DND-41 (cell line): ENCODE results near the gene PEX7.

Experiments
- ATAC-seq: fragments of 200-7000 bp; cut with Tn5 transposase; 3 replicates; pipeline ENCODE4 v1.9.1; 2021; ENCODE audit warnings: low read depth; ENCODE audit not compliant: insufficient read depth
- DNase-seq: peaks from one replicate; pipeline ENCODE4 v3.0.0-alpha.2; 2020
- H2AFZ ChIP-seq: 2 replicates; pipeline ENCODE4 v1.6.0; 2012; ENCODE audit warnings: low read depth, low read length
- H3K27ac ChIP-seq: 2 replicates; pipeline ENCODE4 v1.5.1; 2012; ENCODE audit warnings: low read length, inconsistent platforms
- H3K27me3 ChIP-seq: fragments of 200-600 bp; sonication (generic); 2 replicates; pipeline ENCODE4 v1.6.0; 2012; ENCODE audit warnings: low read length, mild to moderate bottlenecking, inconsistent platforms; ENCODE audit not compliant: insufficient read depth, poor library complexity
- H3K36me3 ChIP-seq: 2 replicates; pipeline ENCODE4 v1.5.1; 2012; ENCODE audit warnings: low read length, inconsistent platforms; ENCODE audit not compliant: insufficient read depth
- H3K4me1 ChIP-seq: 2 replicates; pipeline ENCODE4 v1.5.1; 2012; ENCODE audit warnings: mild to moderate bottlenecking, low read length; ENCODE audit not compliant: insufficient read depth
- H3K4me2 ChIP-seq: 2 replicates; pipeline ENCODE4 v1.6.0; 2012; ENCODE audit warnings: mild to moderate bottlenecking, moderate library complexity, low read length, inconsistent platforms; ENCODE audit not compliant: insufficient read depth
- H3K4me3 ChIP-seq, 2 experiments: fragments of 200-600 bp in 1 of 2; shearing (Covaris generic) in 1 of 2; 2 replicates each; pipeline ENCODE4 v1.5.1; 2012 to 2016; ENCODE audit warnings: inconsistent platforms in 2 of 2, low read length in 2 of 2, mild to moderate bottlenecking in 2 of 2, low read depth in 1 of 2, moderate library complexity in 1 of 2
- H3K79me2 ChIP-seq: 2 replicates; pipeline ENCODE4 v1.6.0; 2012; ENCODE audit warnings: low read length, inconsistent platforms; ENCODE audit not compliant: insufficient read depth
- H3K9ac ChIP-seq: 2 replicates; pipeline ENCODE4 v1.6.0; 2012; ENCODE audit warnings: low read depth, mild to moderate bottlenecking, inconsistent platforms, low read length, moderate library complexity
- H3K9me3 ChIP-seq: 2 replicates; pipeline ENCODE4 v1.5.1; 2012; ENCODE audit warnings: low read length, moderate library complexity, mild to moderate bottlenecking, inconsistent platforms; ENCODE audit not compliant: insufficient read depth, severe bottlenecking
- H4K20me1 ChIP-seq: 2 replicates; pipeline ENCODE4 v1.6.0; 2012; ENCODE audit warnings: low read length; ENCODE audit not compliant: insufficient read depth
- CTCF ChIP-seq: IDR thresholded peaks from 2 replicates; pipeline ENCODE4 v1.5.1; 2012; ENCODE audit warnings: borderline replicate concordance, low read length, moderate library complexity, mild to moderate bottlenecking; ENCODE audit not compliant: poor library complexity, severe bottlenecking; ENCODE audit errors: extremely low read depth
- EZH2 ChIP-seq: IDR thresholded peaks from 3 replicates; pipeline ENCODE4 v1.6.1; 2012; ENCODE audit warnings: borderline replicate concordance, low read depth, mild to moderate bottlenecking, moderate library complexity, low read length, inconsistent platforms; ENCODE audit not compliant: severe bottlenecking

The PEX7 gene

GRCh38 chr6:136822376-136823127 is at the start of gene PEX7:
Gene PEX7, plus strand, starts transcription at chr6:136822592. Its CDS starts 74 bp downstream, at chr6:136822666.
- Histone ChIP-seq H3K9ac (peak within 1 kb of the TSS; percentile 61), H3K27me3 (no peaks in the 10 kb centered on the region), H3K4me3 (peak within 1 kb of the TSS; percentile 28 to 84; a peak in 3 of 4 replicates), H3K27ac (peak within 1 kb of the TSS; percentile 72), H3K36me3 (no peaks in the 10 kb centered on the region; the same call in 1 of the 2 replicates), H3K4me2 (peak within 1 kb of the TSS; percentile 93), H3K79me2 (peaks cover 6% of the 10 kb centered on the region; the same call in 1 of the 2 replicates), H3K4me1 (peaks cover 16% of the 10 kb centered on the region), H2AFZ (peak within 1 kb of the TSS; percentile 95), H3K9me3 (no peaks in the 10 kb centered on the region), H4K20me1 (no peaks in the 10 kb centered on the region)
- peak; percentile 97 for ATAC-seq
- peak; percentile 91 for DNase-seq
- TF ChIP-seq CTCF (peak; percentile 67), EZH2 (no peak)

- Histone ChIP-seq H3K4me3 (no peak overlapping the region), H3K4me1 (no peaks in the 10 kb centered on the region), H3K36me3 (no peaks in the 10 kb centered on the region), H3K27ac (no peak overlapping the region), H4K20me1 (no peaks in the 10 kb centered on the region), H3K79me2 (no peaks in the 10 kb centered on the region), H2AFZ (no peak overlapping the region), H3K9me3 (no peaks in the 10 kb centered on the region), H3K4me2 (no peak overlapping the region), H3K27me3 (no peaks in the 10 kb centered on the region), H3K9ac (no peak overlapping the region)
- ATAC-seq = no peak
- TF ChIP-seq EZH2 (no peak), CTCF (no peak)
- no peak for DNase-seq
Observed at GRCh38 chr6:136772685-136773472, 49.5 kb upstream of the PEX7 start.

- TF ChIP-seq EZH2 (no peak), CTCF (no peak)
- H4K20me1 ChIP-seq = no peaks in the 10 kb centered on the region
- H3K27ac ChIP-seq = no peak overlapping the region
- ATAC-seq = no peak
- H3K4me3 ChIP-seq = no peak overlapping the region
- no peaks in the 10 kb centered on the region for H3K4me1 ChIP-seq
- no peaks in the 10 kb centered on the region for H3K27me3 ChIP-seq
- no peak overlapping the region for H3K9ac ChIP-seq
- no peaks in the 10 kb centered on the region for H3K79me2 ChIP-seq
- H3K36me3 ChIP-seq = no peaks in the 10 kb centered on the region
- H3K9me3 ChIP-seq = no peaks in the 10 kb centered on the region
- no peak overlapping the region for H3K4me2 ChIP-seq
- no peak overlapping the region for H2AFZ ChIP-seq
- no peak for DNase-seq
Observed at GRCh38 chr6:136773473-136773796, 49.0 kb upstream of the PEX7 start.
